ENCODE measurements around the gene CCDC117.
"Not testable (repeated sequence)": the region's sequence is repeated elsewhere in the genome, so short reads cannot be mapped to it uniquely, and the experiment has no call there.

CCDC117 gene

DNA sequence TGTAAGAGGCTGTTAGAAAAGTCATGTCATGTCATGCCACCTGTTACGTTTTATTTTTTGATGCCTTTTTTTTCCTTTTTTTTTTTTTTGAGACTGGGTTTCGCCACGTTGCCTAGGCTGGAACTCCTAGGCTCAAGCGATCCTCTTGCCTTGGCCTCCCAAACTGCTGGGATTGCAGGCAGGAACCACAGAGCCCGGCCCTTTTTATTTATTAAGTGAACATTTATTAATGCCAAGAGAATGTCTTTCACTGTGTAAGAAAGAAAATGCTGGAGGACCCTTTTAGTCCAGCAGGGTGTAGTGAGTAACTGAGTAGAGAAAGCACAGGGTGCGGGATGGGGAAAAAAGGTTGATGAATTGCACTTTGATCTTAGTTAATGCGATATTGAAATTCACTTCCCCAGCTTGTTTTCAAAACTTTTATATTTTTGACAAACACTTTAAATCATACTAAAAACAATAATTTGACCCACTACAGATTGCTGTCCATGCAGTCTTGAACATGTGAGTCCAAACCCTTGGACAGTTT, 30.2 kb downstream of the CCDC117 start:
- no peak overlapping the region for H3K4me3 ChIP-seq (ENCODE audit: control insufficient read depth, low read depth, low read length)
- TF ChIP-seq, protein P1, sequence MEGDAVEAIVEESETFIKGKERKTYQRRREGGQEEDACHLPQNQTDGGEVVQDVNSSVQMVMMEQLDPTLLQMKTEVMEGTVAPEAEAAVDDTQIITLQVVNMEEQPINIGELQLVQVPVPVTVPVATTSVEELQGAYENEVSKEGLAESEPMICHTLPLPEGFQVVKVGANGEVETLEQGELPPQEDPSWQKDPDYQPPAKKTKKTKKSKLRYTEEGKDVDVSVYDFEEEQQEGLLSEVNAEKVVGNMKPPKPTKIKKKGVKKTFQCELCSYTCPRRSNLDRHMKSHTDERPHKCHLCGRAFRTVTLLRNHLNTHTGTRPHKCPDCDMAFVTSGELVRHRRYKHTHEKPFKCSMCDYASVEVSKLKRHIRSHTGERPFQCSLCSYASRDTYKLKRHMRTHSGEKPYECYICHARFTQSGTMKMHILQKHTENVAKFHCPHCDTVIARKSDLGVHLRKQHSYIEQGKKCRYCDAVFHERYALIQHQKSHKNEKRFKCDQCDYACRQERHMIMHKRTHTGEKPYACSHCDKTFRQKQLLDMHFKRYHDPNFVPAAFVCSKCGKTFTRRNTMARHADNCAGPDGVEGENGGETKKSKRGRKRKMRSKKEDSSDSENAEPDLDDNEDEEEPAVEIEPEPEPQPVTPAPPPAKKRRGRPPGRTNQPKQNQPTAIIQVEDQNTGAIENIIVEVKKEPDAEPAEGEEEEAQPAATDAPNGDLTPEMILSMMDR (IDR thresholded peaks at IDR 0.05; ENCODE audit: control insufficient read depth, insufficient read depth, low read depth, low read length, missing control alignments), result no peak
- no peak for DNase-seq (ENCODE audit: low read depth)

DNA sequence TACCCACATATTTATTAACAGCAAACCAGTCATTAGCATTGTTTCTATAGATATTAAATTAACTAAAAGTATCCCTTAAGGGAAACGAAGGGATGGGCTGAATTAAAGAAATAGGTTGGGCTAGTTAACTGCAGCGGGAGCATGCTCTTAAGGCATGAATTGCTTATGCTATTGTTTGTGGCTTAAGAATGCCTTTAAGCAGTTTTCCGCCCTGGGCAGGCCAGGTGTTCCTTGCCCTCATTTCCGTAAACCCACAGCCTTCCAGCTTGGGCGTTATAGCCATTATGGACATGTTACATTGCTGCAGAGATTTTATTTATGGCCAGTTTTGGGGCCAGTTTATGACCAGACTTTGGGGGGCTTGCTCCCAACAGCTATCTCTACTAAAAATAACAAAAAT, 32.9 kb downstream of the CCDC117 start:
- H3K4me3 ChIP-seq (ENCODE audit: control insufficient read depth, low read depth, low read length); DNase-seq (ENCODE audit: low read depth): not testable (repeated sequence)

GRCh38 chr22:28808716-28809355, 36.3 kb downstream of the CCDC117 start:
- TF ChIP-seq, protein P1 (IDR thresholded peaks at IDR 0.05; ENCODE audit: control insufficient read depth, insufficient read depth, low read depth, low read length, missing control alignments), result no peak

DNA sequence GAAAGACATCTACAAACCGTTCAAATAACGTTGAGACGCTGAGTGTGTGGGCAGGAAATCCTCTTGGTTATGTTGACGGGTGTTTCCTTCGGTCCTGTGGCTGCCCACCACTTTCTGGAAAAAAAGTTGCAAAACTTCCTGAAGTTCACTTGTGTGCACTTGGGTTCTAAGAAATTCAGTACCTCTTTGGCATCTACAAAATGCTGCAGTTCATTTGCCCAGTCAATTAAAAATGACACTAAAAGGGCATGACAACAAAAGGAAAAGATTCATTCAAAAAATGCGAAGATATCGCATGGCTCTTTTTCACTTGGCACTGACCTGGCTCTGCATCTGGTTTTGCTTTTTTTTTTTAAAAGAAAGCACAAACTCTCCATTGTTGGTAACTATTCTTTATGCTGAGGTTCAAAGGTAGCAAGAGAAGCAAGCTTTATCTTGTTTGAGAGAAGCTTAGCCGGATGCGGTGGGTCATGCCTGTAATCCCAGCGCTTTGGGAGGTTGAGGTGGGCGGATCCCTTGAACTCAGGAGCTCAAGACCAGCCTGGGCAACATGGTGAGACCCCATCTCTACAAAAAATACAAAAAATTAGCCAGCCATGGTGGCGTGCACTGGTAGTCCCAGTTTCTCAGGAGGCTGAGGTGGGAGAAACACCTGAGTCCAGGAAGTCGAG, 38.5 kb downstream of the CCDC117 start:
- TF ChIP-seq, protein P1 (IDR thresholded peaks at IDR 0.05; ENCODE audit: control insufficient read depth, insufficient read depth, low read depth, low read length, missing control alignments), result no peak
- no peak overlapping the region for H3K4me3 ChIP-seq (ENCODE audit: control insufficient read depth, low read depth, low read length)
- no peak for DNase-seq (ENCODE audit: low read depth)

More at GRCh38 chr22:28808716-28809355, 36.3 kb downstream of the CCDC117 start:
- no peak overlapping the region for H3K4me3 ChIP-seq (ENCODE audit: control insufficient read depth, low read depth, low read length)
- no peak for DNase-seq (ENCODE audit: low read depth)

DNA sequence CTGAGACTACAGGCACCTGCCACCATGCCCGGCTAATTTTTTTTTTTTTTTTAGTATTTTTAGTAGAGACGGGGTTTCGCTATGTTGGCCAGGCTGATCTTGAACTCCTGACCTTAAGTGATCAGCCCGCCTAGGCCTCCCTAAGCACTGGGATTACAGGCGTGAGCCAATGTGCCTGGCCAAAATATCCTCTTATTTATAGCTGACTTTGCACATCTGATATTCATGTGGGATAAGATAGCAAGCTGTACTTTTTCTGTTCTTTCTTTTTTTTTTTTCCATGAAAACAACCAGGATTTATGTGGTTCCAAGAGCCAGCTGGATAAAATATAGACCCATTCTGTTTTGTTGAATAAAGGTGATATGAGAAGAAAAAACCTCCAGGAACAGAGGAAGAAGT, 40.0 kb downstream of the CCDC117 start:
- TF ChIP-seq, protein P1 (IDR thresholded peaks at IDR 0.05; ENCODE audit: control insufficient read depth, insufficient read depth, low read depth, low read length, missing control alignments), result no peak
- no peak for DNase-seq (ENCODE audit: low read depth)
- H3K4me3 ChIP-seq (ENCODE audit: control insufficient read depth, low read depth, low read length), result no peak overlapping the region

DNA sequence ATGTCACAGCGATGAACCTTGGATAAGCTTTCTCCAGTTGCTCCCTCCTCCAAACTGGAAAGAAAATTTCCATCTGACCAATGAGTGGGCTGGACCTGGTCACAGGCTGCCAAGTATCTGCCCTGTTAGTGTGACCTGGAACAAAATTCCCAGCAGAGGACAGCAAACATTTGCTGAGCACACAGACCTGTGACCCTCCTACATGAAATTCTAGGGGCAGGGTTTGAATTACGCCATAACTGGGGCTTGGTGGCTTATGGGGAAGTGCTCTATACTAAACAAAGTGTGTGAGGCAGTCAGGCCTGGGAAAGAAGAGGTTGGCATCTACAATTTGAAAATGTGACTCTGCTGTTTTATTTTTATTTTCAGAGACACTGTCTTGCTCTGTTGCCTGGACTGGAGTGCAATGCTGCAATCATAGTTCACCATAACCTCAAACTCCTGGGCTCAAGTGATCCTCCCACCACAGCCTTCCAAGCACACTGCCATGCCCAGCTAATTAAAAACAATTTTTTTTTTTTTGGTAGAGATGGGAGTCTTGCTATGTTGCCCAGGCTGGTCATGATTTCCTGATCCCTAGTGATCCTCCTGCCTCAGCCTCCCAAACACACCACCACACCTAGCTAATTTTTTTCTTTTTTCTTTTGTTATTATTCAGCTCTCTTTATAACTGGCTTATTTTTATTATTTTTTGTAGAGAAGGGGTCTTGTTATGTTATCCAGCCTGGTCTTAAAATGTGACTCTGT, 41.5 kb downstream of the CCDC117 start:
- TF ChIP-seq, protein P1 (IDR thresholded peaks at IDR 0.05; ENCODE audit: control insufficient read depth, insufficient read depth, low read depth, low read length, missing control alignments), result no peak
- H3K4me3 ChIP-seq (ENCODE audit: control insufficient read depth, low read depth, low read length), result no peak overlapping the region

GRCh38 chr22:28815111-28815510, 42.6 kb downstream of the CCDC117 start:
- no peak overlapping the region for H3K4me3 ChIP-seq (ENCODE audit: control insufficient read depth, low read depth, low read length)
- TF ChIP-seq, protein P1 (IDR thresholded peaks at IDR 0.05; ENCODE audit: control insufficient read depth, insufficient read depth, low read depth, low read length, missing control alignments), result no peak
- DNase-seq (ENCODE audit: low read depth), result no peak

More for the DNA sequence above, 41.5 kb downstream of the CCDC117 start:
- no peak for DNase-seq (ENCODE audit: low read depth)
